CD8-positive, alpha-beta memory T cell (primary cell): Measurements from ENCODE around the gene BCL2L11. TPM values are rescaled to one million over a fixed set of nuclear protein-coding genes. Genes with fewer than 3 reads are reported as not detected.
A peak's percentile ranks its signal among the peaks of the same experiment; 100 is the strongest.

Source experiments
- CTCF ChIA-PET: fragments of 350-600 bp; sonication (Branson Sonifier 250); formaldehyde crosslinking; loops from one replicate; lab custom pipeline; 2021; ENCODE audit warnings: antibody characterized with exemption; lab: Charles Lee
- POLR2A ChIA-PET: fragments of 350-600 bp; sonication (Branson Sonifier 250); formaldehyde crosslinking; loops from one replicate; lab custom pipeline; 2021; ENCODE audit warnings: antibody characterized with exemption; lab: Charles Lee
- DNase-seq, 5 donors: peaks; one replicate each; pipeline versions ENCODE4 v3.0.0 to v3.0.0-alpha.2; 2020 to 2022; ENCODE audit warnings: mixed read lengths in 1 of 5
- H3K27ac ChIP-seq: one replicate; pipeline ENCODE4 v1.7.0; 2013; ENCODE audit warnings: low read depth, mild to moderate bottlenecking, low read length, moderate library complexity
- H3K27me3 ChIP-seq: 2 replicates; pipeline ENCODE4 v1.7.0; 2013; ENCODE audit warnings: low read length, mild to moderate bottlenecking; ENCODE audit not compliant: insufficient read depth, poor library complexity, severe bottlenecking
- H3K36me3 ChIP-seq: 2 replicates; pipeline ENCODE4 v1.7.0; 2013; ENCODE audit warnings: mild to moderate bottlenecking, low read length, moderate library complexity; ENCODE audit not compliant: insufficient read depth
- H3K4me1 ChIP-seq: 2 replicates; pipeline ENCODE4 v1.7.0; 2013; ENCODE audit warnings: mild to moderate bottlenecking, low read length, moderate library complexity; ENCODE audit not compliant: insufficient read depth
- H3K4me3 ChIP-seq: 2 replicates; pipeline ENCODE4 v1.7.0; 2013; ENCODE audit warnings: mild to moderate bottlenecking, low read length
- H3K9me3 ChIP-seq: 2 replicates; pipeline ENCODE4 v1.7.0; 2013; ENCODE audit warnings: mild to moderate bottlenecking, low read length
- H3K27ac Mint-ChIP-seq, 8 donors: one replicate each; pipeline ENCODE4 v1.8.0; 2020 to 2021; ENCODE audit warnings: mixed read lengths in 8 of 8, mild to moderate bottlenecking in 6 of 8, inconsistent platforms in 3 of 8, moderate library complexity in 3 of 8
- H3K27me3 Mint-ChIP-seq, 2 donors: one replicate each; pipeline ENCODE4 v1.8.0; 2020 to 2021; ENCODE audit warnings: mixed read lengths in 2 of 2, mild to moderate bottlenecking in 1 of 2, moderate library complexity in 1 of 2
- H3K36me3 Mint-ChIP-seq, 3 donors: one replicate each; pipeline ENCODE4 v1.8.0; 2020 to 2021; ENCODE audit warnings: mixed read lengths in 3 of 3, inconsistent platforms in 1 of 3, mild to moderate bottlenecking in 1 of 3
- H3K4me1 Mint-ChIP-seq, 3 donors: one replicate each; pipeline ENCODE4 v1.8.0; 2020 to 2021; ENCODE audit warnings: mixed read lengths in 3 of 3, inconsistent platforms in 1 of 3, mild to moderate bottlenecking in 1 of 3
- H3K4me3 Mint-ChIP-seq, 7 donors: one replicate each; pipeline ENCODE4 v1.8.0; 2020 to 2021; ENCODE audit warnings: mixed read lengths in 7 of 7, mild to moderate bottlenecking in 6 of 7, moderate library complexity in 4 of 7, inconsistent platforms in 2 of 7
- H3K9me3 Mint-ChIP-seq, 5 donors: one replicate each; pipeline ENCODE4 v1.8.0; 2020 to 2022; ENCODE audit warnings: mixed read lengths in 5 of 5, mild to moderate bottlenecking in 3 of 5, moderate library complexity in 2 of 5, inconsistent platforms in 1 of 5
- polyA plus RNA-seq: library from polyadenylated mRNA; unstranded; fragments of 300-500 nt; fragmentation: Illumina TruSeq; gene quantifications from one replicate; pipeline ENCODE4 v1.2.3, GENCODE V29; 2021
- total RNA-seq, 2 experiments: library from RNA; stranded (reverse); gene quantifications; one replicate each; pipeline ENCODE4 v1.2.3, GENCODE V29; 2021

BCL2L11 gene
- total and polyA plus RNA-seq, 3 experiments from 2014 or later = 13.8 to 40.6 (median 36.6) TPM

DNA sequence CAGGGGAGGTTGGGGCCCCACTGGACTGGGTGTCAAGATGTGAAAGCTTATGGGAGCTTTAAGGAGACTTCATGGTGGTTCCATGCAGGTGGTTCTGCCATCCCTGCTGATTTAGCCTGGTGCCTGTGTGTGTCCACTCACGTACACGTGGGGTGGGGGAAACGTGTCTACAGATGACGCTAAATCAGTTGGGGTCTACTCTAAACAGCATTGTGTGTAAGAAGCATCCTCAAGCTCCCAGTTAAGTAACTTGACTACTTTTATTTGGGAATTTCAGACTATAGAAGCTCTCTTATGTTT, 47.1 kb downstream of the BCL2L11 start:
- H3K4me3 ChIP-seq = no peak overlapping the region
- no peaks in the 10 kb centered on the region for H3K36me3 ChIP-seq
- no peak for DNase-seq
- H3K27me3 ChIP-seq = no peaks in the 10 kb centered on the region
- Mint-ChIP-seq H3K4me1 (peaks cover 19 to 27% (median 24%) of the 10 kb centered on the region in 3 donors), H3K36me3 (peaks cover 4 to 34% (median 12%) of the 10 kb centered on the region in 3 donors), H3K9me3 (no peaks in the 10 kb centered on the region), H3K27ac (no peak overlapping the region), H3K27me3 (peaks cover 3 to 5% of the 10 kb centered on the region in 2 donors), H3K4me3 (peak overlapping the region in 1 of 7 donors; percentile 3)
- H3K4me1 ChIP-seq = peaks cover 4% of the 10 kb centered on the region
- no peaks in the 10 kb centered on the region for H3K9me3 ChIP-seq
- H3K27ac ChIP-seq = no peak overlapping the region
- ChIA-PET CTCF (interaction anchor here (1.0 to 2.7 kb wide), 3 partner anchors 11 to 356 kb away, joined by 3 to 7 read pairs (median 3); no protein-coding TSS in a partner anchor), POLR2A (interaction anchor here (1.2 kb wide), 1 partner anchor 47 kb away, joined by 3 read pairs; the partner anchor contains the start of gene BCL2L11)

DNA sequence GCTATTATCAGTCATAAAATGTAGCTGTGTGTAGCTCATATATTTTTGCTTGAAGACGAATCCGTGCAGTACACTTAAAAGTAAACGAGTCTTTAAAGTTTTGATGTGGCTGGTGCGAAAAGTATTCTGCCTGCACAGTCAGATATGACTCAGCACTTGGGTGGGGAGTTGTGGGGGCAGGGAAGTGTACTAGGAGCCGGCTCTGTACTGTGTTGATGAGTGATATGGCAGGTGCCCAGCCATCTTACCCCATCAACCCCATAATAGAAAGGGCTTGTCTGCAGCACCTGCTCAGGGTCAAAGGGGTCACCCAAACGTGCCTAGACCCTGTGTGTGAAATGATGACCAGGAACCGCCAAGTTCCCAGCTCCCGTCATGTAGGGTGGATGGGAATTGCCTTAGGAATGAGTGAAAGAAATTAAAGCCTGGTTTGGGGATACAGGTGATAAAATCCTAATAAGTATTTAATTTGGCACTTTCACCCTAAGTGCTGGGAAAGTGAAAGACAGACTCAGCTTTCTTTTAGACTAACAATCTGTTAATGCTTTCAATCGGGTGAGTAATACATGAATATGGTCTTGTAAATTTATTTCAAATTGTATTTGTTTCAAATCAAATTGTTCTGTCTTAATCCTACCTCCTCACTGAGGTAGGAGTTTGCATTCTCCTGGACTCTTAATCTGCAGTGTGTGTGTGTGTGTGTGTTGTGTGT, 48.0 kb downstream of the BCL2L11 start:
- ChIA-PET POLR2A (no interaction called here), CTCF (interaction anchor here (1.0 to 2.7 kb wide), 3 partner anchors 12 to 357 kb away, joined by 3 to 7 read pairs (median 3); no protein-coding TSS in a partner anchor)
- Mint-ChIP-seq H3K27me3 (peaks cover 5% of the 10 kb centered on the region in 2 donors), H3K4me3 (no peak overlapping the region), H3K9me3 (no peaks in the 10 kb centered on the region), H3K27ac (peak overlapping the region in 1 of 8 donors; percentile 61), H3K4me1 (peaks cover 16 to 20% (median 18%) of the 10 kb centered on the region in 3 donors), H3K36me3 (peaks cover 4 to 26% (median 12%) of the 10 kb centered on the region in 3 donors)
- Histone ChIP-seq H3K4me3 (no peak overlapping the region), H3K27ac (no peak overlapping the region), H3K27me3 (no peaks in the 10 kb centered on the region), H3K9me3 (no peaks in the 10 kb centered on the region), H3K4me1 (peaks cover 4% of the 10 kb centered on the region), H3K36me3 (no peaks in the 10 kb centered on the region)
- peak in 1 of 5 donors; percentile 53 for DNase-seq

DNA sequence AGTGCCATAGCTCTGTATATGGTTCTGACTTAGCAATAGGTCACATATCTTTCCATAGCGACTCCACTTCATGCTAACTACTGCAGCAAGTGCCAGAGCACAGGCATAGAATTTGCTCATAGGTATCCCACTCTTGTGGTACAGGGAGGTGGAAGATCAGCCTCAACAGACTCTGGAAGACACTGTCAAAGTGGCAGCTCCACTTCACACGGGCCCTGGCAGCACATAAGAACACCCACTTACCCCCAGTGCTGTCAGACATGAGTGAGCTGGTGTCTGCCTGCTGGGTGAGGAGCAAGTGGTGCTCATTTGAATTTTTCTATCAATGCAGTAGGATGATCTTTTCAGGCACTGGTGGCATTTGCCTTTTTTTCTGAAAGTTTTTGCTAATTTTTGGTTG, 48.6 kb downstream of the BCL2L11 start:
- ChIA-PET POLR2A (no interaction called here), CTCF (interaction anchor here (2.7 kb wide), 1 partner anchor 52 kb away, joined by 7 read pairs; no protein-coding TSS in a partner anchor)
- no peak for DNase-seq
- Histone ChIP-seq H3K27ac (no peak overlapping the region), H3K4me1 (peaks cover 4% of the 10 kb centered on the region), H3K27me3 (no peaks in the 10 kb centered on the region), H3K36me3 (no peaks in the 10 kb centered on the region), H3K9me3 (no peaks in the 10 kb centered on the region), H3K4me3 (no peak overlapping the region)
- H3K36me3 Mint-ChIP-seq = peaks cover 4 to 23% (median 9%) of the 10 kb centered on the region in 3 donors
- peak overlapping the region in 2 of 8 donors; percentile 34 to 59 for H3K27ac Mint-ChIP-seq
- H3K27me3 Mint-ChIP-seq = peaks cover 5% of the 10 kb centered on the region in 2 donors
- H3K9me3 Mint-ChIP-seq = no peaks in the 10 kb centered on the region
- peaks cover 16 to 20% (median 18%) of the 10 kb centered on the region in 3 donors for H3K4me1 Mint-ChIP-seq
- no peak overlapping the region for H3K4me3 Mint-ChIP-seq

DNA sequence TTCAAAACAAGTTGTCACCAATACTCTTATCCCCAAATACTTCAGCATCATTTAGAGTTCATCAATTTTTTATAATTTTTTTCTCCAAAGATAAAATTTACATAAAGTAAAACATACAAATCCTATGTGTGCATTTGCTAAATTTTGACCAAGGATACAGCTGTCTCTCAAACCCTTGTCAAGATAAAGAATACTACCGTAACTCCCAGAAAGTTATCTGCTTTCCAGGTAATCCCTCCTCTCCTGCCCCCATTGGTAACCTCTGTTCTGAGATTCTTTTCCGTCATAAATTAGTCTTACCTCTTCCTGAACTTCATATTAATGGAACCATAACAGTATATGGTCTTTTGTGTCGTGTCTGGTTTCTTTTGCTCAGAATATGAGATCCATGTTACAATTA, 49.2 kb downstream of the BCL2L11 start:
- H3K9me3 ChIP-seq = no peaks in the 10 kb centered on the region
- H3K27ac ChIP-seq = no peak overlapping the region
- H3K4me3 ChIP-seq = no peak overlapping the region
- Mint-ChIP-seq H3K4me1 (peaks cover 16 to 20% (median 18%) of the 10 kb centered on the region in 3 donors), H3K27me3 (peaks cover 5 to 8% of the 10 kb centered on the region in 2 donors), H3K36me3 (peaks cover 4 to 16% (median 6%) of the 10 kb centered on the region in 3 donors), H3K4me3 (no peak overlapping the region), H3K9me3 (no peaks in the 10 kb centered on the region), H3K27ac (no peak overlapping the region)
- POLR2A ChIA-PET = no interaction called here
- DNase-seq = no peak
- peaks cover 4% of the 10 kb centered on the region for H3K4me1 ChIP-seq
- CTCF ChIA-PET = interaction anchor here (2.7 kb wide), 1 partner anchor 53 kb away, joined by 7 read pairs; no protein-coding TSS in a partner anchor
- H3K27me3 ChIP-seq = no peaks in the 10 kb centered on the region
- H3K36me3 ChIP-seq = no peaks in the 10 kb centered on the region

DNA sequence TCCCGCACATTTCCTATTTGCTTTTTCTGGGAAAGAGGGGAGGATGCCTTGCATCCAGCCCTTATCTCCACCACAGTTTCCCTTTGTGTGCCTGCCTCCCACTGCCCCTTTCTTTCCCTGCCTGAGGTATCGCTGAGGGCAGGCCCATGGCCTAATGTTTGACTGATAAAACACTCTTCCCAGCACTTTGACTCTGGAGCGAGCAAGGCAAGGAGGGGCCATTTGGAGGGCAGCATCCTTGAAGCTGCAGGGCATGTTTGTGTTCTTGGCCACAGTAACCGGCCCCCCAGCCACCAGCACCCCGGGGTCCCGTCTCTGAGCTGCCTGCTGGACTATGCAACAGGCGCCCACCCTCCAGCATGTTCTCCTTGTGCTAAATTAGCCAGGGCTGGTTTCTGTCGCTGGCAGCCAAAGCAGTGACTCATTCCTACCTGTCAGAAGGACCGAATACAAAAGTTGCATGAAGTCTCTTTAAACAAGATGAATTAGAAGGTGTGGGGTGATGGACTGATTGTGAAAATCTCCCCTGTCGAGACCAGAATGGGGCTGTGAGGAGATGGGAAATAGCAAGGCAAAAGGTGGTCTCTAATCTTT, 50.7 kb downstream of the BCL2L11 start:
- no peak overlapping the region for H3K27ac Mint-ChIP-seq
- H3K27me3 ChIP-seq = no peaks in the 10 kb centered on the region
- H3K36me3 Mint-ChIP-seq = peaks cover 0 to 6% (median 2%) of the 10 kb centered on the region in 3 donors
- H3K9me3 ChIP-seq = no peaks in the 10 kb centered on the region
- peaks cover 16 to 20% (median 18%) of the 10 kb centered on the region in 3 donors for H3K4me1 Mint-ChIP-seq
- no peak overlapping the region for H3K4me3 ChIP-seq
- H3K9me3 Mint-ChIP-seq = no peaks in the 10 kb centered on the region
- H3K27me3 Mint-ChIP-seq = peaks cover 9 to 11% of the 10 kb centered on the region in 2 donors
- H3K27ac ChIP-seq = no peak overlapping the region
- ChIA-PET CTCF (no interaction called here), POLR2A (no interaction called here)
- H3K4me1 ChIP-seq = peaks cover 4% of the 10 kb centered on the region
- no peak overlapping the region for H3K4me3 Mint-ChIP-seq
- H3K36me3 ChIP-seq = no peaks in the 10 kb centered on the region
- DNase-seq = no peak

DNA sequence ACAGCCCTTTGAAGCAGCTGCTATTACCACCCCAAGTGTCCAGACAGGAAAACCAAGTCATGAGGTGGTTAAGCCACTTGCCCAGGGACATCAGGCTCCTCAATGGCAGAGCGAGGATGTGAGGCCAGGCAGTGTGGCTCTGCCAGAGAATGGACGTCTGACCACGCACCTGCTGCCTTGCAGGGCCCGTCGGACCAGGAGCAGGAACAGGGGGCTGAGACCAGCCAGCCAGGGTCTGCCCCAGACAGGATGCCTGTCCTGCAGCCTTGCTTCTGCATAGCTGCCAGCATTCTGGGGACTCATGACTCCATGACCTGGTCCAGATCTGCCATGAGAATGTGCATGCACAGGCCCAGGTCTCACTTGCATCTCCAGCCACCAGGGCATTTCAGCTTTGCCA, 52.0 kb downstream of the BCL2L11 start:
- ChIA-PET CTCF (no interaction called here), POLR2A (no interaction called here)
- H3K9me3 Mint-ChIP-seq = no peaks in the 10 kb centered on the region
- Histone ChIP-seq H3K4me3 (no peak overlapping the region), H3K27me3 (no peaks in the 10 kb centered on the region), H3K36me3 (no peaks in the 10 kb centered on the region), H3K9me3 (no peaks in the 10 kb centered on the region), H3K4me1 (peaks cover 4% of the 10 kb centered on the region), H3K27ac (no peak overlapping the region)
- peaks cover 9 to 14% of the 10 kb centered on the region in 2 donors for H3K27me3 Mint-ChIP-seq
- no peak for DNase-seq
- peak overlapping the region in 1 of 8 donors; percentile 72 for H3K27ac Mint-ChIP-seq
- H3K36me3 Mint-ChIP-seq = peaks cover 0 to 2% (median 0%) of the 10 kb centered on the region in 3 donors
- H3K4me3 Mint-ChIP-seq = no peak overlapping the region
- H3K4me1 Mint-ChIP-seq = peaks cover 11 to 16% (median 14%) of the 10 kb centered on the region in 3 donors

DNA sequence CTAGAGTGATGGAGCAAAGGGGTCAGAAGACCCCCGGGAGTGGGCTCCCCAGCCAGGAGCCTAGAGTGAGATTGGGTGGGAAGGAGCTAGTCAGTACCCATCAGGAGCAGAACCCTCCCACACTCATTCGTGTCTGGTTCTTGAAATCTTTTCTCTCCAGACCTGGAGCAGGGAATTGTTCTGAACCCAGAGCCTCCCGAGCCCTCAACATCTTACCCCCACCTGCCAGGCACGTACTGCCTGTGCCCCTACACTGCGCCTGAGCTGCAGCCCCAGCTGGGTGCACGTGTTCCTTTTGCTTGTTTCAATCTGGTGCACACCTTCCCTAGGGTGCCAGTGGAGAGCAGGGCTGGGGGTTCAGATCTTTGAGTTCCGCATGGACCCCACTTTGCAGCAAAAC, 52.6 kb downstream of the BCL2L11 start:
- H3K4me3 ChIP-seq = no peak overlapping the region
- peaks cover 9 to 14% of the 10 kb centered on the region in 2 donors for H3K27me3 Mint-ChIP-seq
- H3K27ac ChIP-seq = no peak overlapping the region
- H3K9me3 Mint-ChIP-seq = no peaks in the 10 kb centered on the region
- H3K27me3 ChIP-seq = no peaks in the 10 kb centered on the region
- ChIA-PET CTCF (no interaction called here), POLR2A (no interaction called here)
- no peak overlapping the region for H3K4me3 Mint-ChIP-seq
- H3K4me1 Mint-ChIP-seq = peaks cover 6 to 10% (median 7%) of the 10 kb centered on the region in 3 donors
- no peaks in the 10 kb centered on the region for H3K36me3 Mint-ChIP-seq
- no peaks in the 10 kb centered on the region for H3K9me3 ChIP-seq
- H3K4me1 ChIP-seq = no peaks in the 10 kb centered on the region
- DNase-seq = no peak
- H3K36me3 ChIP-seq = no peaks in the 10 kb centered on the region
- H3K27ac Mint-ChIP-seq = no peak overlapping the region

DNA sequence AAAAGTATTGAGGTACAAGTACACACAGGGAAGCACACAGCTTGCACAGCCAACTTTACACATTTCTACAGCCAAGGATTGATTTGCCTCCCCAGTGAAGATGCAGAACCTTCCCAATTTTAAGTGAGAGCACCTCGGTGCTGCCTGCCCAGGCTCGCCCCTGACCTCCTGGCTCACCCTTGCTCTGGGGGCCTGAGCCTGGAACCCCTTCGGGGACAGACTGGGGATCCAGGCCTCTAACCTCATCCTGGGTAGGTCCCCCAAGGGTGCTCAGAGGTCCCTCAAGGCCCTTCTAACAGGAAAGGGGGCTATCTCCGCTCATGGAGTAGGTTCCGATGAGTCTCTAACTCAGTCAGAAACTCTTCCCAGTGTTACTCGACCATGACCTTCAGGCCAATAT, 53.1 kb downstream of the BCL2L11 start:
- H3K36me3 Mint-ChIP-seq = no peaks in the 10 kb centered on the region
- H3K4me3 Mint-ChIP-seq = no peak overlapping the region
- no peak overlapping the region for H3K27ac Mint-ChIP-seq
- peaks cover 9 to 14% of the 10 kb centered on the region in 2 donors for H3K27me3 Mint-ChIP-seq
- no peaks in the 10 kb centered on the region for H3K27me3 ChIP-seq
- H3K9me3 Mint-ChIP-seq = no peaks in the 10 kb centered on the region
- H3K27ac ChIP-seq = no peak overlapping the region
- DNase-seq = no peak
- POLR2A ChIA-PET = no interaction called here
- no peaks in the 10 kb centered on the region for H3K9me3 ChIP-seq
- no peaks in the 10 kb centered on the region for H3K4me1 ChIP-seq
- H3K4me3 ChIP-seq = no peak overlapping the region
- H3K36me3 ChIP-seq = no peaks in the 10 kb centered on the region
- H3K4me1 Mint-ChIP-seq = peaks cover 3 to 4% (median 3%) of the 10 kb centered on the region in 3 donors
- CTCF ChIA-PET = no interaction called here
